Mesothelial cell of epicardium (in vitro differentiated cells): Measurements from ENCODE around the gene SCFD2. TPM values are rescaled to one million over a fixed set of nuclear protein-coding genes. Genes with fewer than 3 reads are reported as not detected.

Source experiments
- DNase-seq, 2 experiments: peaks; one replicate each; pipeline ENCODE4 v3.0.0; 2021; ENCODE audit warnings: low spot score in 2 of 2; ENCODE audit not compliant: unreplicated experiment in 2 of 2
- H3K27ac Mint-ChIP-seq: 2 replicates; pipeline ENCODE4 v1.8.0; 2021; ENCODE audit warnings: mixed read lengths
- H3K27me3 Mint-ChIP-seq: 2 replicates; pipeline ENCODE4 v1.8.0; 2021; ENCODE audit warnings: low read depth, mixed read lengths
- H3K36me3 Mint-ChIP-seq: 2 replicates; pipeline ENCODE4 v1.8.0; 2021; ENCODE audit warnings: mixed read lengths
- H3K4me1 Mint-ChIP-seq: 2 replicates; pipeline ENCODE4 v1.8.0; 2021; ENCODE audit warnings: mixed read lengths
- H3K4me3 Mint-ChIP-seq: 2 replicates; pipeline ENCODE4 v1.8.0; 2021; ENCODE audit warnings: mild to moderate bottlenecking, moderate library complexity, mixed read lengths
- H3K9me3 Mint-ChIP-seq: 2 replicates; pipeline ENCODE4 v1.8.0; 2021; ENCODE audit warnings: mixed read lengths
- CTCF ChIP-seq: fragments of 200-600 bp; sonication (generic); IDR thresholded peaks from one replicate; pipeline ENCODE4 v1.5.0; 2021; ENCODE audit warnings: antibody characterized with exemption; ENCODE audit not compliant: unreplicated experiment
- total RNA-seq: library from RNA; stranded (reverse); gene quantifications from 3 replicates; pipeline ENCODE4 v1.2.1, GENCODE V29; 2021

SCFD2 gene
- total RNA-seq, 1 donor from 2014 or later = 15.6 TPM

- Mint-ChIP-seq H3K27me3 (no peaks in the 10 kb centered on the region), H3K36me3 (no peaks in the 10 kb centered on the region), H3K4me1 (peaks cover 79% of the 10 kb centered on the region), H3K4me3 (no peak overlapping the region), H3K9me3 (no peaks in the 10 kb centered on the region), H3K27ac (peak overlapping the region; percentile 85)
- no peak for DNase-seq
- no peak for TF ChIP-seq CTCF
These were observed 354.5 kb downstream of the SCFD2 start for GRCh38 chr4:53011259-53011905.

GRCh38 chr4:53010318-53010717 is 355.5 kb downstream of the SCFD2 start:
- H3K27me3 Mint-ChIP-seq = no peaks in the 10 kb centered on the region
- H3K9me3 Mint-ChIP-seq = no peaks in the 10 kb centered on the region
- peaks cover 74% of the 10 kb centered on the region for H3K4me1 Mint-ChIP-seq
- TF ChIP-seq CTCF = no peak
- peak overlapping the region; percentile 89 for H3K27ac Mint-ChIP-seq
- no peaks in the 10 kb centered on the region for H3K36me3 Mint-ChIP-seq
- DNase-seq = no peak
- H3K4me3 Mint-ChIP-seq = no peak overlapping the region

- peak overlapping the region; percentile 89 for H3K27ac Mint-ChIP-seq
- H3K36me3 Mint-ChIP-seq = no peaks in the 10 kb centered on the region
- TF ChIP-seq CTCF = no peak
- no peak for DNase-seq
- no peaks in the 10 kb centered on the region for H3K9me3 Mint-ChIP-seq
- H3K27me3 Mint-ChIP-seq = no peaks in the 10 kb centered on the region
- no peak overlapping the region for H3K4me3 Mint-ChIP-seq
- H3K4me1 Mint-ChIP-seq = peaks cover 71% of the 10 kb centered on the region
These were observed 356.0 kb downstream of the SCFD2 start for GRCh38 chr4:53009824-53010223.

GRCh38 chr4:53007024-53007423 is 358.8 kb downstream of the SCFD2 start:
- Mint-ChIP-seq H3K4me3 (no peak overlapping the region), H3K9me3 (no peaks in the 10 kb centered on the region), H3K27me3 (no peaks in the 10 kb centered on the region), H3K36me3 (no peaks in the 10 kb centered on the region), H3K27ac (no peak overlapping the region), H3K4me1 (peaks cover 45% of the 10 kb centered on the region)
- no peak for DNase-seq
- TF ChIP-seq CTCF = no peak

- Mint-ChIP-seq H3K4me3 (no peak overlapping the region), H3K4me1 (peaks cover 34% of the 10 kb centered on the region), H3K36me3 (no peaks in the 10 kb centered on the region), H3K27ac (no peak overlapping the region), H3K27me3 (no peaks in the 10 kb centered on the region), H3K9me3 (no peaks in the 10 kb centered on the region)
- TF ChIP-seq CTCF = no peak
- DNase-seq = no peak
These were observed 360.1 kb downstream of the SCFD2 start for GRCh38 chr4:53005808-53006207.

GRCh38 chr4:53005149-53005546 is 360.7 kb downstream of the SCFD2 start:
- Mint-ChIP-seq H3K36me3 (no peaks in the 10 kb centered on the region), H3K4me3 (no peak overlapping the region), H3K4me1 (peaks cover 28% of the 10 kb centered on the region), H3K27ac (no peak overlapping the region), H3K9me3 (no peaks in the 10 kb centered on the region), H3K27me3 (no peaks in the 10 kb centered on the region)
- TF ChIP-seq CTCF = no peak
- no peak for DNase-seq
